GM21825 (cell line): ENCODE data around the gene PRPF6.

ENCODE experiments used
- ATAC-seq: cut with Tn5 transposase; IDR thresholded peaks from one replicate; pipeline ENCODE4 v1.9.1; 2021; ENCODE audit warnings: mild to moderate bottlenecking, moderate library complexity; ENCODE audit not compliant: unreplicated experiment

Gene PRPF6

DNA sequence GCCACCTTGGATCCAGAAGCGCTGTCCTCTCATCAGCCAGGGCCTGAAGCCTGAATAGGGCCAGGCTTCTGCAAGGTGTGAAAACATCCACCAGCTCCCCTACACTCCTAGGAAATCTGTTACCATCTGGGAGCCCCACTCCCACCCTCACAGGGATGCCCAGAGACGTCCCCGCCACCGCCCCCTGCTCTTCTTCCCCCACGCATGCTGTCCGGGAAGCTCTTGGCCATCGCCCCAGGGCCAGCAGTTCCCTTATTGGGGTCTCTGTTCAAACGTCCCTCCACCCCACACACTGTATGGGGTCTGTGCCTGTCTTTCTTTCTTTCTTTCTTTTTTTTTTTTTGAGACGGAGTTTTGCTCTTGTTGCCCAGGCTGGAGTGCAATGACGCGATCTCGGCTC is 94.6 kb downstream of the PRPF6 start:
- no peak for ATAC-seq

DNA sequence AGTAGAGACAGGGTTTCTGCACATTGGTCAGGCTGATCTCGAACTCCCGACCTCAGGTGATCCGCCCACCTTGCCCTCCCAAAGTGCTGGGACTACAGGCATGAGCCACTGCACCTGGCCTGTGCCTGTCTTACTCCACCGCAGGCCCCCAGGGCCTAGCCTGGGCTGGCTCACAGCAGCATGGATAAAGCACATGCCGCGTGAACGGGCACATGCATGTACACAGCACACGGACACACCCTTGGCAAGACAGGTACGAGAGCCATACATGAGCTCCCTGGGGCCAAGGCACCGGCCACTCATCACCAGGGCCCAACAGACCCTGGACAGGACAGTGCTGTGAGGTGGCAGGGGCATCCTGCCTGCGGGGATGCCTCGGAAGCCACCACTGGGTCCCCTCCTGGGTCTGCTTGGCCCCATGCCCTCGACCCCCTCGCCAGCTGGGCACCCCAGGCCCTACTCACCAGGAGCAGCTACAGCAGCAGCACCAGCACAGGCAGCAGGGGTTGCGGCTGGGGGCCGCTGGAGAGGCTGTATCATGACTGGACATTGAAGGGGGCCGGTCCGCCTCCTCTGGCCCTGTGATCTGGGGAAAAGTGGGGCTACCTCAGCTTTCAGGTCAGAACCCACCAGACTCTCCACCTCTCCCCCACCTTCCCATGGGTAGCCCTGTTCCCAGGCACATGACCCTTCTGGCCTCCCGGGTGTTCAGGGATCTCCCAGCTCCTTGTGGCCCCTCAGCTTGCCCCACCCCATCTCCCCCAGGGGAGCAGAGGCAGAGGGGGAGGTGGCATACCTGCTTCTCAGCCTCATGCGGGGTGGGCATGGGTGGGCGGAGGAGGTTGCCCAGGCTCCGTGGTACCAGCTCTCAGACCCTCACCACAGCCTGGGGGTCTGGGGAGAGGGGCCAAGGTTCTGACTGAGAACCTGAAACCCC is 95.4 kb downstream of the PRPF6 start:
- ATAC-seq: no peak

DNA sequence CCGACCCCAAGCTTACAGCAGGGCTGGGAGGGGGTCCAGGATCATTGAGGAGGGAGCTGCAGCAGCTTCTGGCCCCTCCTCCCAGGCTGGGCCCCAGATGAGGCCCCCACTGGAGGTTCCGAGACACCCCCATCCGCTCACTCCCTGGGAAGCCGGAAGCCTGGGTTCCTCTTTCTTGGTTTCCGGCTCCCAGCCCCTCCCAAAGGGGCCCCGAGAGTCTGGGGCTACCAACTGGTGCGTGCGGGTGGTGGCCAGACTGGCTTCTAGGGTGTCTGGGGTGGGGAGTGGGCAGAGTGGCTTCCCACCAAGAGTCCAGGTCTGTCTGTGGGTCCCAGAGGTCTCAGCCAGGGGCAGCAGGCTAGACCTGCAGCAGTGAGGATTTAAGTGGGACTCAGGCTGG is 96.2 kb downstream of the PRPF6 start:
- ATAC-seq: no peak

DNA sequence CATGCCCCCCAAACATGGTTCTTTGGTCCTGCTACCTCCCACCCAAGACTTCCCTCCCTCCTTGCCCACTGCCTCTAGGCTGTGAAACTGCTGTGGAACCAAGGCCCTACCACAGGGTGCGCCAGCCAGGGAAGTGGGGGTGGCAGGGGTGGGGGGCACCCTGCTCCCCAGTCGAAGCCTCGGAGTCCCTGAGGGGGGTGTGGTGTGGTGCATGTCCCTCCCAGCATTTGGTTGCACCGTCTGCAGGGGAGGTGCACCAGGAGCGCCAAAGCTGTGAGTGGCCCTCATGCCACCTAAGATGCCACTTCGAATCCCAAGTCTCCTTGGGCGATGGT is 96.6 kb downstream of the PRPF6 start:
- ATAC-seq: no peak

DNA sequence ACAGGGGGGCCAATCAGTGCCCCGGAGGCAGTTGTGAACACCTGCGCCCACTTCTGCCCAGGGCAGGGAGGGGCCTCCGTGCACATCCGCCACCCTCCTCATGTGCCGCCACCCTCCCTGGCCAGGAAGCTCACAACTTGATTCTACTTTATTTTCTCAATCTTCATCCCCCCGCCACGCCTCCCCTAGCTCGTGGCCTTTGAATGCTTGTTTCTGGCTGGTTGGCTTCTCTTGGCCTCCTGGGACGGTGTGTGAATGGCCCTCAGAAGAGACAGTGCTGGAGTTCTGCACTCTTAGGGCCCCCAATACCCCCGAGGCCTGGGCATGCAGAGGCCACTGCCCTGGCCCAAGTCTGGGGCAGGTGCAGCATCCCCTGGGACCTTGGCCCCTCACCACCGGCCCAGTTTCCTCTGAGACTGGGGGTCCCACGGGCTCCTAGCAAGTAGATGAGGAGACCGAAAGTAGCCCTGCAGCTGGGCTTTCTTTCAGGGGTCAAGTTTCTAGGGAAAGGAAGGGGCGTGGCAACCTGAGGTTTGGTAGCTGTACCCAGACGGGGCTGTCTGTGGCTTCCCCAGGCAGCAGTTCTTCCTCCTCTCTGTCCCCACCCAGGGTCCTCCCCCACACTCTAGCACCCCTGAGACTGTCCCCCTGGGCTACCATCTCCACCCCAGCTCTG is 97.1 kb downstream of the PRPF6 start:
- ATAC-seq: no peak

DNA sequence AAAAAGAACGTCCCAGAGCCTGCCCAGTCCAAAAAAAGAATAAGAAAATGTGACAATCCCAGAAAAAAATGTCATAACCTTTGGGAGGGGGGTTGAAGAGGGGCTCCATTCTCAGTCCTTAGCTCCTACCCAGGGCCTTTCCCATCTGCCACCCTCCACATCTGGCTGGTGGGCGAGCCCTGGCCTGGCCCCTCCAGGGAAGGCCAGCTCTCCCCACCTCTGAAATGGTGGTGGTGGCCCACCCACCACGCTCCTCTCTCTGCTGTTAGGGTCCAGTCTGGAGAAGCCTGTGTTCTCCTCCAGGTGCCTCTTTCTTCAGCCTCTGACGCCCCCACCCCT is 98.0 kb downstream of the PRPF6 start:
- no peak for ATAC-seq

DNA sequence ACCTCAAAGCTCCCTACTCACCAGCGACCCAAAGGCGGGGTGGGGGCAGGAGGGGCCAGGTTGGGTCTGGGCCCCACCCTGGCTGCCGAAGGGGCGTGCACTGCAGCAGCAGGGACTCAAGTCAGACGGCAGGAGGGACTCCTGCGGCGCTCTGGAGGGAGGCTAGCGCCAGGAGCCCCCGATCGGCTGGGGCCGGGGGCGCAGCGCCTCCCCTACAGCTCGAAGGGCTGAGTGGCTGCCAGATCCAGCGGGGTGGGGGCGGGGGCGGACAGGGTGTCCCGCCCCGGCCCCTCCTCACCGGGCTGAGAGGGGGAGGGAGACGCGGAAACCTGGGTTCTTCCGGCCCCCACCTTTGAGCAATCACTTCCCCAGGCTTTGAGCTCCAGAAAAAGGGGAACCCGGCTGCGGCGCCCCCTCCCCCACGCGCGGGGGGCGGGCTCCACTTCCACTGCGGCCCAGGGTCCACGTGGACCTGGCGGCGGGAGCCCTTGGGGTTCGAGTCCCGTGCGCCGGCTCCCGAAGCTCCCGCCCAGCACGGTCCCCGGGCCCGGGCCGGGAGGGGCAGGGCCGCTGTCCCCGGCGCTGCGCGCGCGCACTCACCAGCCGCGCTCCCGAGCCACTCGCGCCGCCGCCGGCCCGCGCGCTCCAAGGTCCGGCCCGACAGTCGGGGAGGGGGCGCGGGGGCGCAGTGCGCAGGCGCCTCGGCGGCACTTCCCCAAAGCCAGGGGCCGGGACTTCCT is 98.5 kb downstream of the PRPF6 start, which contains the start of gene RGS19:
TSS of gene RGS19 (minus strand) at position 246 of the 740 bp plus-strand sequence. CDS start 2,632 bp downstream, outside the sequence.
- peak; percentile 34 for ATAC-seq

DNA sequence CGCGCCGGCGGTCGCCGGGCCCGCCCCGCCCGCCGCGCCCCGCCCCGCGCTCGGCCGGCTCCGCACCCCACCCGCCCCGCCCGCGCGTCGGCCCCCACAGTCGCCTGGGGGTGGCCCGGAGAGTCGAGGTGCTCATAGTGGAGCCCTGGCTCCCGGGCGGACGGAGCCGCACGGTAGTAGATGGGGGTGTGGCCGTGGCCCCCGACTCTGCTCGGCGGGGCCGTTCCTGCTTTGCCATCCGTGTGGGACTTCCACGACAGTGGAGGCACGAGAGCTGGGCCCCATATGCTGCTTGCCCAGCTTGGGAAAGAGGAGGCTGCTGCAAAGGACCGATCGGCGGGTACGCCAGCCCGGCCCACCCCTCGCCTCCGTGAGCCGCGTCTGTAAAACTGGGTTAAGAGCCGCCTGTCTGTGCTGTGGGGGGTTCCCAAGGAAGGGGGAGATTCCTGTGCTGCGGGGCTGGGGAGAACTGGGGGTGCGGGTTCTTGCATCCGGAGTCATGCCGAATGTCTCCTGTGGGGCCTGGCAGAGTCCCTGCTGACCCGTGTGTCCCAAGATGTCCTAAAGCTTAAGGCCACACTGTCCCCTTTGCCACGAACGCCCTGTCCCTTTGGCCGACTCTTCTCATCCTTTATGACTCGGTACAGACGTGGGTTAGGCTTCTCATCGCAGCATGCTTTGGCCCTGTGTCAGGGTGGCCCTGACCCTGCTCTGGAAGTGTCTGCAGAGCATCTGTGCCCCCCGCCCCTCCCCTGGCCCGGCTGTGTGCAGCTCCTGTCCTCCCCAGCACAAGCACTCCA is 99.3 kb downstream of the PRPF6 start, which contains the start of gene OPRL1:
TSS of gene OPRL1 (plus strand) at position 70 of the 800 bp plus-strand sequence. CDS start 12,639 bp downstream, outside the sequence.
- ATAC-seq: no peak

DNA sequence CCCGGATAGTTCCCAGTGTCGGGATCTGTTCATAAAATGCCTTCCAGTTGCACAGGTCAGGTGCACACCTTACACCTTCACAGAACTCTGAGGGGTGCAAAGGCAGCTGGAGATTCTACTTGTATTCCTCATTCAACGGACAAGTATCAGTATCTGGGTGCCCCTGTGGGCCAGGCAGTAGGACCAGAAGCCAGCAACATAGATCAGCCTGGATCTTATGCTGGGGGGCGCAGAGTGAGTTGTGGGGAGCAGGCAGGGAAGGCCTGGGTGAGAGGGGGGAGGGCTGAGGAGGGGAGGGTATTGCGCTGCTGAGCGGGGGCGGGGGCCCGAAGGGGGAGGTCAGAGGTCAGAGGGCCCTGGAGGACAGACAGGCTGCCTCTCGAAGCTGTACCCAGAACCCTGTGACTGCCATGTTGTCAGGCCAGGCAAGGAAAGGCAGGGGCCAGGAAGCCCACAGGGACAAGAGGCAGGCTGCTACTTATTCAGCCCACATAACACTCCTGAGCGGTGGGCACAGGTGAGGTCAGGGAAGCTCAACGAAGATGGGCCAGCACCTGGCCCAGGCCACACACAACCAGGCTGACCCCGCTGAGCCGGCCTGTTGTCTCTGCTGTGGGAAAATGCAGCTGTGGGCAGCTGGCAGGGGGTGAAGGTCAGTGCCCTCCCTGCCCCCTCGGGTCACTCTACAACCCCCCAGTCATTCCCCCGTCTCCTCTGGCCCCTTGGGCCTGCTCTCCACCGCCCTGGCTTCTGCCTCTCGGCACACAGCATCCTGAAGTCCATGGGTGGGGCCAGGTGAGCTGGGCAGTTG is 100.1 kb downstream of the PRPF6 start:
- ATAC-seq: no peak

DNA sequence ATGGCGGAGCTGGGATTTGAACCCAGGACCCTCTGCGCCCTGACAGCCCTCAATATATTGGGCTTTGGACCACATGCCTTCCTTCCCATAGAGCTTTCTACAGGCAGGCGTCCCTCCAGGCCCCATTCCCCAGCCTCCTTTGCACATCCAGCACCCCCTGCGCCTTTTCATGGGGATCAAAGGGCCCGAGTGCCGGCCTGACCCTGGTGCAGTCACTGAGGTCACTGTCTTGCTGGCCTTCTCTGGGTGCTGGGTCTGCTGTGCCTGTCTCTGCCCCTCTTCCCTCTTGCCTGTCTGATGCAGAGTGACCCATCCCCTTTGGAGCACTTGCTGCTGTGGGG is 100.7 kb downstream of the PRPF6 start:
- ATAC-seq: no peak

DNA sequence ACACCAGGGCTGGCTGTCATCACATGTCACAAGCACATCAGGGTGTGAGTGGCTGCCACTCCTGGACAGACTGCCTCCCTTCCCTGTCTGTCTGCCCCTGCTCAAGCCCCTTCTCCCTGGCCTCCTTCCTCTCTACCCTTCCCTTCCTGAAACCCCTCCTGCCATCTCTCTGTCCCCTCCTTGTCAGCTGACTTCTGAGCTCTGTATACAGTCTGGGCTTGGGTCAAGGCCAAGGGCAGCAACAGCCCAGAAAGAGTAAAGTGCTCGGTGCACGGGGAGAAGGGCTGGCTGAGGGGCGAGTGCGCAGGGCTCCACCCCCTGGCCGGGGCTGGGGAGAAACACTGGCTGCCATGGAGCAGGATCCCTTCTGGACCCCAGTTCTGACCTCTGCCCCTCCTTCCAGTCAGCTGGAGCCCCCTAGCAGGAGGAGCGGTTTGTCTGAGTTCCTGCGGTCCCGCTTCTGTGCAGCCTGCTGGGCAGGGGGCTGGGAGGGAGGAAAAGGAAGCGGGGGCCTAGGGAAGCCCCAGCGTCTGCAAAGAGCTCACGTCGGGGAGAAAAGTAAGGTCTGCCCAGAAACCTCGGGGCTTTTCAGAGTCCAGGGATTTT is 101.3 kb downstream of the PRPF6 start:
- ATAC-seq: no peak
